SHP77 (cell line): ENCODE results near the gene ANKS3.

Experiments used
- DNase-seq, 2 experiments: peaks; one replicate each; lab custom pipeline; 2025; lab: John Stamatoyannopoulos, UW

The ANKS3 gene

DNA sequence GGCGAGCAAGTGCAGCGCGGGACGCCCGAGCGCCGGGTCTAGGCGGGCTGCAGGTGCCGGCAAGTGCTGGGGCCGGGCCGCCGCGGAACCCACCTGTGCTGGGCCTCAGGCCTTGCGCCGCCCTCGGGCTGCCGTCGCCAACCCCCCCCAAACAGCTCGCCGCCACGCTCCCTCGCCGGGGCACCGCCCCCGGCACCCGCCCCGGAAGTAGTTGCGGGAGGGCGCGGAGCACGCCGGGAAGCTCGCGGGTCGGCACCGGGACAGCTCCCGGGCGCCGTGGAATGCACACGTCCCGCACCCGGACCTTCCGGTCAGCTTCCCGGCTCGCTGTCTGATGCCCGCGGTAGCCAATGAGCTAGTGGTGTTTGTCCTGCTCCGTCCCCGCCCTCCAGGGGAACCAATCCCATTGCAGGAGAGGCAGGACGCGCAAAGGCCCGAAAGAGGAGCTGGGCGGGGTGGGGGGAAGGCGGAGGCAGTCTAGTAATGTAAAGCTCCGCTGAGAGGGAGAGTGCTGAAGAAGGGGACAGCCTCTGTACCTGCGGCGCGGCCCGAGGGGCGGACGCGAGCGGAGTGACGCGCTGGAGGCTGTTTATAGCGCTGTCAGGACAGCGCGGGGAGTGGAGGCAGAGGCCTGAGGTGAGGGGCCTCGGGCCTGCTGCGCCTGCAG is at the start of gene ANKS3, which contains the start of gene DNAAF8:
Gene ANKS3 (minus strand): TSS at position 209 of the 667 bp plus-strand sequence. CDS start 4,122 bp downstream, outside the sequence.
Gene DNAAF8 (plus strand): TSS at position 475 of the 667 bp plus-strand sequence. CDS start 1,978 bp downstream, outside the sequence.
- peak; percentile 94 to 95 for DNase-seq

GRCh38 chr16:4783251-4783950 is 49.3 kb upstream of the ANKS3 start:
- no peak for DNase-seq

GRCh38 chr16:4780235-4780634 is 46.2 kb upstream of the ANKS3 start:
- no peak for DNase-seq

- no peak for DNase-seq
Measured at GRCh38 chr16:4778050-4778392, 44.0 kb upstream of the ANKS3 start.

DNA sequence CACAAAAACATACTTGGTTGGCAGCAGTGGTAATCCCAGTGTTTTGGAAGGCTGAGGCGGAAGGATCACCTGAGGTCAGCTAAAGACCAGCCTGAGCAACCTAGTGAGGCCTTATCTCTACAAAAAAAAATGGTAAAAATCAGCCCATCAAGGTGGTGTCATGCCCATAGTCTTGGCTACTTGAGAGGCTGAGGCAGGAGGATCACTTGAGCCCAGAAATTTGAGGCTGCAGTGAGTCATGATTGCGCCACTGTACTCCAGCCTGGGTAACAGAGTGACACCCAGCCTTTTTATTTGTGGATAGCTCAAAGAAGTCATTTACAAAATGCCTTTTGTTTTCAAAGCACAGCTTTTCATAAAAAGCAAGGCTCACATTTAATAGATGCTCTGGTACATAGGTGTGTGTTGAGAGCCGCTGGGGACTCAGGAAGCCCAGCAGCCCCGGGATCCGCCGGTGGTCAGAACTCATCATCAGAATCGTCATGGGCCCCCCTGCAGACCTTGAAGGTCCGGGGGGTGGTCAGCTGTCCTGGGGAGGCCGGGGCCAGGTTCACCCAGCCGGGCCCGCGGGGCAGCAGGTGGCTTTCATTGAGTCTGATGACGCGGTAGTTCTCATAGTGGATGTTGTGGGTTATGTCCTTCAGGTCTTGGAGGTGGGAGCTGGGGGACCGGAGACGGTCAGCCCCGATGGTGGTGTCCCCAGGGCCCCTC is 43.4 kb upstream of the ANKS3 start:
- no peak for DNase-seq

GRCh38 chr16:4776141-4776705 is 42.2 kb upstream of the ANKS3 start:
- DNase-seq, result no peak

DNA sequence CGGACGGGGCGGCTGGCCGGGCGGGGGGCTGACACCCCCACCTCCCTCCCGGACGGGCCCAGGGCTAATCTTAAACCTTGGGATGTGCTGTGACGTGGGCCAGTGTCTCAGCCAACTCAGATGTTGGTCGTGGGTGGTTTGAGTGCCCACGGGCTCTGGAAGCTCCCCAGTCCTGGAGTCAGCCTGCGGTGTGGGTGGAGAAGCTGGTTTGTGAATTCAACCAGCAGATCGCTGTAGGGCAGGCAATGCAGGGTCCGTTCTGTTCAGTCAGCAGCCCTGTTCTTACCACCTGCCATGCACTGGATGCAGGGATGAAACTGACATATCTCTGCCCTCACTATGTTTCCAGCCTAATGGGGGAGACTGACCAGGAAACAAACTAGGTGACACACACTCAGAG is 40.9 kb upstream of the ANKS3 start:
- DNase-seq, result no peak

DNA sequence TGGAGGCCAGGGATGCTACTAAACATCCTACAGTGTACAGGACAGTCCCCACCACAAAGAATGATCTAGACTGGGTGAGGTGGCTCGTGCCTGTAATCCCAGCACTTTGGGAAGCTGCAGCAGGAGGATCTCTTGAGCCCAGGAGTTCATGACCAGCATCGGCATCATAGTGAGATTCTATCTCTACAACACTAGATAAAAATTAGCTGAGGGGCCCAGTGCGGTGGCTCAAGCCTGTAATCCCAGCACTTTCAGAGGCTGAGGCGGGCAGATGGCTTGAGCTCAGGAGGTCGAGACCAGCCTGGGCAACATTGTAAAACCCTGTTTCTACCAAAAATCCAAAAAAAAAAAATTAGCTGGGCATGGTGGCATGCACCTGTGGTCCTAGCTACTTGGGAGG is 38.3 kb upstream of the ANKS3 start:
- DNase-seq, result no peak

GRCh38 chr16:4771646-4772045 is 37.6 kb upstream of the ANKS3 start:
- DNase-seq, result no peak

- no peak for DNase-seq
Measured at GRCh38 chr16:4769306-4769638, 35.2 kb upstream of the ANKS3 start.

GRCh38 chr16:4768549-4769305 is 34.7 kb upstream of the ANKS3 start:
- DNase-seq, result peak; percentile 97

DNA sequence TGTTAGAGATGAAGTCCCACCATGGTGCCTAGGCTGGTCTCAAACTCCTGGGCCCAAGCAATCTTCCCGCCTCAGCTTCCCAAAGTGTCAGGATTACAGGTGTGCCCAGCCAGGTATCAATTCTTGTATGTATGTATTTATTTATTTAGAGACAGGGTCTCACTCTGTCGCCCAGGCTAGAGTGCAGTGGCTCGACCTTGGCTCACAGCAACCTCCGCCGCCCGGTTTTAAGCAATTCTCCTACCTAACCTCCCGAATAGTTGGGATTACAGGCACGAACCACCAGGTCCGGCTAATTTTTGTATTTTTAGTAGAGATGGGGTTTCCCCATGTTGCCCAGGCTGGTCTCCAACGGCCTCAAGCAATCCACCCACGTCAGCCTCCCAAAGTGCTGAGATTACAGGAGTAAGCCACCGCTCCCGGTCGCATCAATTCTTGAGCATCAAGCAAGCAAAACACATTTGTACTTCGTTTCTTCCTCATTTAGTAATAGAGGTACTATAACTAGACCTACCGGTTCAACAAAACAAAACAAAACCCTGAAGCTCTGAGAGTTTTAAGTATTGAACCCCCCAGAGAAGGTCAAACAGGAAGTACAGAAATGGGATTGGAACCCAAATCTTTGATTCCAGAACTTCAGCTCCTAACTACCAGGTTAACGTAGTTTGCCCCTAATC is 33.9 kb upstream of the ANKS3 start:
- peak in 1 of 2 experiments; percentile 25 for DNase-seq

DNA sequence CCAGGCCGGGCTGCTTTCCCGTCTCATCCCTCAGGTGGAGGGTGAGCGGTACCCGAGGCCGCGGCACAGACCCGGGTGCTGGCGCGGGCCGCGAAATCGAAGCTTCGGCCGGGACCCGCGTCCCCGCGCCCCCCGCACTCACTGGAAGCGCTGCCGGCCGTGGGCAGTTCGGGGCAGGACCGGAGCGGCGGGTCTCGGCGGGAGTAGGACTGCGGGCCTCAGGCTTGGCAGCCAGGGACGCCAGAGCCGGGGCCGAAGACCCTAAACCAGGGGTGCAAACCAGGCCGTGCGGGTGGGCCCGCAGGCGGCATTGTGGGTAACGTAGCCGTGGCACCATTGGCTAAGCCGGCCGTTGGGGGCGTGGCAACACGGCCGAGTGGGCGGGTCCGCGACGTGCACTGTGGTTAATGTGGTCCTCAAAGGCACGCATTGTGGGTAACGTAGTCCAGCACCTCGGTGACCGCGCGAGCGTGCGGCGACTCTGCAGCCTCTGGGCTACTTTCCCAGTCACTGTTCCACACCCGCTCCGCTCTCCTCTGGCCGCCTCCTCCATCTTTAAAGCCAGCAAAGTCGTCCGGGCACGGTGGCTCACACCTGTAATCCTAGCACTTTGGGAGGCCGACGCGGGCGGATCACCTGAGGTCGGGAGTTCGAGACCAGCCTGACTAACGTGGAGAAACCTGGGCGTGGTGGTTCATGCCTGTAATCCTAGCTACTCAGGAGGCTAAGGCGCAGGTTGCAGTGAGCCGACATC is 33.0 kb upstream of the ANKS3 start, which contains the start of gene ZNF500:
Gene ZNF500 (minus strand): TSS at position 288 of the 754 bp plus-strand sequence. CDS start 1,184 bp downstream, outside the sequence.
- peak; percentile 94 for DNase-seq

GRCh38 chr16:4765511-4766474 is 31.7 kb upstream of the ANKS3 start:
- no peak for DNase-seq

GRCh38 chr16:4763791-4764190 is 29.7 kb upstream of the ANKS3 start:
- DNase-seq, result no peak

- DNase-seq, result no peak
Measured at GRCh38 chr16:4762205-4762604, 28.1 kb upstream of the ANKS3 start.

DNA sequence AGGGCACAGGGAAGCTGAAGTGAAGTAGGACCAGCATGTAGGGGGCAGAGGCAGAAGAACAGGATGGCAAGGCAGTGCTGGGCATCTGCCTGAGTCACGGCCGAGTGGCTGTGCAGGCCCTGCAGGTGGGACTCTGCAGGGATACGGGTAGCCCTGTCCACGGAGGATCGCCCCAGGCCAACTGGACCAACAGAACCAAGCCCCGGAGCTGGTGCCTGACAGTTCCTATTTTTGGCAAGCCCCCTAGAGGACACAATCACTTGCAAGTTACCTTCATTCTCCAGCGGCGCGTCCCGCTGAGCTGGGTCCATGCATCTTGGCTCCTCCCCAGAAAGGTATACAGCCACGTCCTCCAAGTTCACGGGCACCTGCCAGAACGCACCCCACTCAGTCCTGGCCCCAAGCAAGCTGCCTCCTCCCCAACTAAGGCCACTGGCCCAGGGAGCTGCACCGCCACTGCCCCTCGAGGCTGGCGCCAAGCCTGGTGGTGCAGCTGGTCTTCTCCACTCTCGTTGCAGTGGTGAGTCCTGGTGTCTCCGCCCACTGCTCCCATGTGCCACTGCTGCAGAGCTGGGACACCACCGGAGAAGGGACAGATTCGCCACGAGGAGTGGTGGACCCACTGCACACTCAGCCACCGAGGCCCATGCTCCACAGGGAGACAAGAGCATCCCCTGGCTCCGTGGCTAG is 26.3 kb upstream of the ANKS3 start:
- DNase-seq, result no peak

- DNase-seq, result no peak
Measured at GRCh38 chr16:4755687-4756086, 21.6 kb upstream of the ANKS3 start.

GRCh38 chr16:4754865-4755264 is 20.8 kb upstream of the ANKS3 start:
- DNase-seq, result no peak
